Iris pigment epithelial cell (primary cell): ENCODE results near the gene GGA1.

Source experiments
- DNase-seq: peaks from one replicate; pipeline ENCODE4 v3.0.0-alpha.2; 2011; ENCODE audit warnings: low read depth

The GGA1 gene

GRCh38 chr22:37630839-37631435 is 22.3 kb downstream of the GGA1 start:
- no peak for DNase-seq

DNA sequence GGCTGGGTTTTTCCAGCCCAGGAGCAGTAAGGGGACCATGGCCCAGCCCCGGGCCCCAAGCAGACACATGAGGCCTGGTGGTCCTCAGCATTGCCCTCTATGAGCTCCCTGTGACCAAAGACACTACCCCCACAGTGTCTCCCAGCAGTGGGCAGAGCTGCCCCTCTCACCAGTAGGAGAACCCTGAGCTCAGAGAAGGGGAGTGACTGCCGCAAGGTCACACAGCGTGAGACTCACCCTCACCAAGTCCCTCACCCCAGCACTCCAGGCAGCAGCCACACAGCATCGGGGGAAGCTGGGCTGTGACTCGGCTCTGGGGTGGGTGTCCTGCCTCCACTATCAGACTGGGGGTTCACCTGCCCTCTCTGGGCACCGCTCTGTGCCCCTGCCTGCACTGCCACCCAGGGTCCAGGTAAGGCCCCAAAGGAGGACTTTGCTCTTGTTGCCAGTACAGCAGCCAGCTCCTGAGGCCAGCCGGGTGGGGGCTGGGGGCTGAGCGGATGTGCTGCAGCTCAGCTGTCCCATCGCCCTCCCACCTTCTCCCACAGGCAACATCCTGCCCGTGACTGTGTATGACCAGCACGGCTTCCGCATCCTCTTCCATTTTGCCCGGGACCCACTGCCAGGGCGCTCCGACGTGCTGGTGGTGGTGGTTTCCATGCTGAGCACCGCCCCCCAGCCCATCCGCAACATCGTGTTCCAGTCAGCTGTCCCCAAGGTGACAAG is 23.0 kb downstream of the GGA1 start:
- no peak for DNase-seq

DNA sequence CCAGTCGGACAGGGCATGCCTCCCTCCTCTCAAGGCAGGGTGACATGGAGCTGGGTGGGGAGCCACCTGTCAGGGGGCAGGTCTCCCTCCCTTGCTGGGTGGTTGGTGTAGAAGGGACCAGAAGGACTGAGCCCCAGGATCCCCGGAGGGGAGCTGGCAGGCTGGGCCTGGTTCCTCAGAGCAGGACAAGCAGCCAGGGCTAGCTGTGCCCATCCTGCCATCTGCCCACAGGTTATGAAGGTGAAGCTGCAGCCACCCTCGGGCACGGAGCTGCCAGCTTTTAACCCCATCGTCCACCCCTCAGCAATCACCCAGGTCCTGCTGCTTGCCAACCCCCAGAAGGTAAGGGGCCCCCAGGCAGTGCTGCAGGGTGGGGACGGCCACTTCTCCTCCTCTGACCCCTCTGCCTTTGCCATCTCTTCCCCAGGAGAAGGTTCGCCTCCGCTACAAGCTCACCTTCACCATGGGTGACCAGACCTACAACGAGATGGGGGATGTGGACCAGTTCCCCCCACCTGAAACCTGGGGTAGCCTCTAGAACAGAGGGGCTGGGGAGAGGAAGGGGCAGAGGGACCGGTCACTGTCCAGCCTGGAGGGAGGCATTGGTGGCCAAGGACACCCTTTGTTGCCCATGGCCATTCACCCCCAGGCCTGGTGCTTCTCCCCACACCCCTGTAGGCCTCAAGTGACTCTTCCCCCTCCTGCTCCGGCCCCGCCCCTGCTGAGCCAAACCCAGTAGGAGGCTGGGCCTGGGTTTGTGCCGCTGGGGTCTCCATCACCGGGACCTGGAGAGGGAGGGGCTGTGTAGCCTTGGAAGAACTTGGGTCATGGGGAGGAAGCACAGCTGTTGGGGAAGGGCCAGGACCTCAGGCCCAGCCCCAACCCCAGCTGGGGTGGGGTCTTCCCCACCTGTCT is 23.8 kb downstream of the GGA1 start:
- DNase-seq = no peak

DNA sequence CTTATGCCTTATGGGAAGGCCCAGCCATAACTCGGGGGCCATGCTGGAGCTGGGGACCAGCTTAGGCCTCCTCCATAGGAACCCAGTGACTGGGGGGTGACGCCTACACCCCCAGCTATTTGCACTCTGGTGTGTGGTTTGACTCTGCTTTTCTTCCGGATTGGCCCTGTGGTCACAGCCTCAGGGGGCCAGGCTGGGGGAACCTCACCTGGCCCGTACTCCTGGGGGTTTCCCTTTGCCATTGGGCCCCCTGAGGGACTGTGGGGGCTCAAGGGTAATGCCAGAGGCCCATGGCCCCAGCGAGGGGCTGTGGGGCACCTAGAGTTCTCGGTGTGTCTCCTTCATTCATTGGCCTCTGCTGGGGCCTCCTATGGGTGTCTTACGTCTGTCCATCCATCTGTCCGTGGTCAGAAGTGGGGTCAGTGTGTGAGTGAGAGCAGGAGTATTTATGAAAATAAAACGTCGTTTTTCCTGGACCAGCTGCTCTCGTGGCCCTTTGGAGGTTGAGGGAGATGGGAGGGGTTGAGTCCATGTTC is 24.5 kb downstream of the GGA1 start:
- peak; percentile 52 for DNase-seq

- DNase-seq = peak; percentile 73
Observed at GRCh38 chr22:37633625-37634416, 25.2 kb downstream of the GGA1 start.

DNA sequence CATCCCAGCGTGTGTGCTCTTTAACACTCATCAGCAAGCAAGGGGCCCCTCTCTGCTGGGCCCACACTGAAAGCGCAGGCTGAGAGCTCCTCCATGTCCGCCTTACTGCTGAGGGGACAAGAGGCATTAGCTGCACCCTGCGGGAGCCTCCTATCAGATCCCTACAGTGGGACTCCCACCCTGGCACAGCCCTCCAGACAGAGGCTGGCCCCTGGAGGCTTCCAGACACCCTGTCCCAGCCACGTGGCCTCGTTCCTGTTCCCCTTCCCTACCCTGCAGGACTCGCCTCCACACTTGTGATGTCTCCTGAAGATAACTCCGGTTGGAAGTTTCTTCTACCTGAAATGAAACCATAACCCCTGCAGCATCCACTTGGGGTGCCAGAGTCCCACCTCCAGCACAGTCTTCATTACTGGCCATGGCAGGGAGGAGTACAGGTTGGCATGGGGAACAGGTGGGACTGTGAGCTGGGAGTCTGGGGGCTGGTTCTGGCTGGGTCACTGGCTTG is 25.8 kb downstream of the GGA1 start:
- DNase-seq = peak; percentile 25

GRCh38 chr22:37635157-37635556 is 26.5 kb downstream of the GGA1 start:
- no peak for DNase-seq

- DNase-seq = peak; percentile 78
Observed at GRCh38 chr22:37636186-37636948, 27.7 kb downstream of the GGA1 start.

- no peak for DNase-seq
Observed at GRCh38 chr22:37636949-37637273, 28.3 kb downstream of the GGA1 start.

DNA sequence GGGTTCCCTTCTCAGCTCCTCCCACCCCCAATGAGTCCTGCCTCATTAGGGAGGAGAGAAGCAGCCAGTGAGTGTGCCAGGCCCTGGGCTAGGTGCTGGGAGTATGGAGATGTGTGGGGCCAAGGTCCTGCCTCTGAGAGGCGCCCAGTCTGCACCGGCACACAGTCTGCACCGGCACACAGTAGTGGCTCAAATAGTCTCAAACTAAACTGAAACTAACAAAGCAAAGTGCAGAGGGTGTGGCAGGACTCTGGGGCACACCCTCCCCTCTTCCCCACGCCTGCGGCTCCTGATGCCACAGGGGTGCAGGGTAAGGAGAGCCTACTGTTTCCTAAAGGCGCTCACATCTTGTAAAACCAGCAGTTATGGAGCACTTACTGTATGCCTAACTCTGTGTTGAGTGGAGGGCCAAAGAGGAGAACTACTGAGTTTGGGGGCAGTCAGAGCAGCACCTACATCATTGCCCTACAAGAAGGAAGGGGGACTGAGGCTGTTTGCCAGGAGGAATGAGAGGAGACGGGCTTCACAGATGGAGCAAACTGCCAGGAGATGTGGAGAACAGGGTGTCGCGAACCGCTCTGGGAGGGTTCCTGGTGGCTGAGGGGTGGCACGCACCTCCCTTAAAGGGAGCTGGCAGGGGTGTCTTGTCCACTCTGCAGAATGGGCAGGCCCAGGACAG is 29.9 kb downstream of the GGA1 start:
- no peak for DNase-seq

- no peak for DNase-seq
Observed at GRCh38 chr22:37639070-37639760, 30.6 kb downstream of the GGA1 start, which contains the start of gene SH3BP1. Gene SH3BP1, plus strand, starts transcription at chr22:37639669. Its CDS starts 119 bp downstream, at chr22:37639788.

DNA sequence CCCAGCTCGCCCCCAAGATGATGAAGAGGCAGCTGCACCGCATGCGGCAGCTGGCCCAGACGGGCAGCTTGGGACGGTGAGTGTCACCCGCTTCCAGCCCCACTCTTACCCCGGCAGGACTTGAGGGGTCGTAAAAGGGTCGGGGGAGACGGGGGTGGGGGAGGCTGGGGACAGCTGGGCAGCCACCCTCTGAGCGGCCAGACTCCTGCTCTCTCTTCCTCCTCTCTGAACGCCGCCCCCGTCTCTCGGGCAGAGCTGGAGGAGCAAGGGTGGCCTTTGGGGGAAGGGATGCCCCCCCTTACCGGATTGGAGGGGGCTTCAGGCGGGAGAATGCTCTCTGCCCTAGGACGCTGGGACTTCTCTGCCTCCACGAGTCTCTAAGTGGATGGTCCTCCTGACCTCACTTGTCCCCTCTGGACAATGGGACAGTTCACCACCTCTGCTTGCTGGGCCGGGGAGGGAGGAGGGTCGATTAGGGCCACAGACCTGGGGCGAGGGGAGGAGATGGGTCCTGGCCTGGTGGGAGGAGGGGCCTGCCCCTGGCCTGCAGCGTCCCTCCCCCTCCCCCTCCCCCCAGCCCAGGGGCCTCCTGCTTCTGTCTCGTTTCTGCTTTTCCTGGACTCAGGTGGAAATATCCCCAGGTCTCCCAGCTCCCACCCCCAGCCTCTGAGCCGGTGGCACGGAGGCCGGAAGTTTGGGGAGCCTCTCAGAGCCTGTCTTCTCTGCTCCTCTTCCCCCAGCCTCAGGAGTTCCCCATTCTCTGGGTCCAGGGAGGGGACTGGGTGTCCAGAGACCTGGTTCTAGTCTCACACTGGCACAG is 31.3 kb downstream of the GGA1 start:
- no peak for DNase-seq

- no peak for DNase-seq
Observed at GRCh38 chr22:37640591-37641560, 32.2 kb downstream of the GGA1 start.

DNA sequence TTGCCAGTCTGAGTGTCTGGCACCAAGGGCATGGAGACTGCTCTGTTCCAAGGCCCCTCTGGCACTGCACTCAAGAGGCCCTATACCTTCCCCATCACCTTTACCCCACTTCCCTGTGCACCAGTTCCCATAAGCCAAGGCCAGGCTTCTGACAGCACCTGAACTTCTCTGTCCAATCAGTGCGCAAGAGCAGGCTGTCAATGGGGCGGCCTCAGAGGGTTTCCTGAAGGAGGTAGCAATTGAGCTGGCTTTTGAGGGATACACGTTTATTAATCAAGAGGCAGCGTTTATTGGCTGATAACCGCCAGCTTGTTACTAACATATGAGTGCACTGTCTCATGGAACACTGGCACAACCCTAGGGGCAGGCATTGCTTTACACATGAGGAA is 32.9 kb downstream of the GGA1 start:
- no peak for DNase-seq

DNA sequence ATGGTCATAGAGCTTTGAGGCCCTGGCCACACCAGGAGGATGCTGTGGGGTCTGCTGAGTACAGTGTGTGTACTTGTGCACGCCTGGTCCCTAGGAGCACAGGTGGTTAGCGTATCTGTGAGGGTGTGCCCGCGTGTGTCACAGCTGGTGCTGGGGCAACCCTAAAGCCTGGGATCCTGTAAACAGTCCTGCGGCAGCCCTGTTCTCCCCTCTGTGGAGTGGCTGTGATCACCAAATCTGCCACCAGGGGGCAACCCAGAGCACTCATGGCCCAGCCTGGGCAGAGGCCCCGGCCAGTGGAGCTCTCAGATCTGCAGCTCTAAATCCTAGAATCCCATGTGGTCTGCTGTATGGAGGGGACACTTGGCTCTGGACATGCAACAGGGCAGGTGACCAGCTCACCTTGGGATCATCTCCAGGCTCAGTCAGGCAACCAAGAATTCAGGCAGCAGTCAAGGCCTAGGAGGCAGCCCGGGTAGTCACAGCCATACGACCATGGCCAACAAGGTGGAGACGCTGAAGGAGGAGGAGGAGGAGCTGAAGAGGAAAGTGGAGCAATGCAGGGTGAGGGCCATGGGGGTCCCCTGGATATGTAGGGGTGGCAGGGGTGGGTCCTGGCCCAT is 34.7 kb downstream of the GGA1 start:
- peak; percentile 55 for DNase-seq

DNA sequence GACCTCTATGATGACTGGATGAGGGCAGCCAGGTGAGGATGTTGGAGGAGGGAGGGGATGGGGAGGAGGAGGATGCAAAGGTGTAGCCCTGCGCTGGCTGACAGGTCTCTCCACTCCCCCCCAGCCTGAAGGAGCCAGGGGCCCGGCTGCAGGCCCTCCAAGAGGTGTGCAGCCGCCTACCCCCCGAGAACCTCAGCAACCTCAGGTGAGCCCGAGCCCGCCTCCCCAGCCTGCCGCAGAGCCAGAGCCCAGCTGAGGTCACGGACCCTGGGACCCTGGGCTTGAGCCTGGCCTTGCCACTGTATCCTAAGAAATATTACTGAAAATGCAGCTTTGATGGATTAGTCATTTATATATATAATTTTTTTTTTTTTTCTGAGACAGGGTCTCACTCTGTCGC is 38.7 kb downstream of the GGA1 start:
- DNase-seq = no peak

DNA sequence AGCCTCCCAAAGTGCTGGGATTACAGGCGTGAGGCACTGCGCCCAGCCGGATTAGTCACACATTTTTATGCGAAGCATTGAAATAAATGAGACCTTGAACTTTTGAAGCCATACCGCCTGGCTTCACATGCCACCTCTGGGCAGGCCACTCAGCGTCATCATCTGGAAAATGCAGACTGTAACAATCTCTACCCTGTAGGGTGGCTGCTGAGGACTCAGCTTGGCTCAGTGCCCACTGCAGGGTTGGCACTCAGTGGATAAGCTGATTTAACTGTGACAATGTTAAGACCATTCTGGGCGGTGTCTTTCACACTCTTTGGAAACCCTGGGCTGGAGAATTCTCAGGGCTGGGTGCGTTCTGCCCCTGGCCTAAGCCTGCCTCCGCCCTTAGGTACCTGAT is 39.3 kb downstream of the GGA1 start:
- no peak for DNase-seq
